Measurements from ENCODE around the gene ADCY2.

ADCY2 gene

GRCh38 chr5:7372399-7372798 is 23.5 kb upstream of the ADCY2 start:
- Histone ChIP-seq H3K4me3 (replicated peaks; ENCODE audit: insufficient read depth, low read length) (no peak overlapping the region), H3K27ac (replicated peaks) (no peak overlapping the region), H3K27me3 (ENCODE audit: insufficient read depth, poor library complexity, severe bottlenecking) (no peaks in the 10 kb centered on the region)
- TF ChIP-seq CTCF (IDR thresholded peaks at IDR 0.05; ENCODE audit: insufficient read depth, low read length) (no peak), POLR2AphosphoS5 (IDR thresholded peaks at IDR 0.05; ENCODE audit: low read depth) (no peak), GABPA (IDR thresholded peaks at IDR 0.05; ENCODE audit: low read depth) (no peak), SPI1 (IDR thresholded peaks at IDR 0.05; ENCODE audit: borderline replicate concordance, low read depth) (no peak), REST (IDR thresholded peaks at IDR 0.05; ENCODE audit: insufficient replicate concordance, low read depth) (no peak)
- DNase-seq (ENCODE audit: low read depth in 1 of 2, low spot score in 1 of 2), result no peak

- Histone ChIP-seq H3K27ac (replicated peaks) (no peak overlapping the region), H3K27me3 (ENCODE audit: insufficient read depth, poor library complexity, severe bottlenecking) (no peaks in the 10 kb centered on the region), H3K4me3 (replicated peaks; ENCODE audit: insufficient read depth, low read length) (no peak overlapping the region)
- DNase-seq (ENCODE audit: low read depth in 1 of 2, low spot score in 1 of 2), result no peak
- TF ChIP-seq GABPA (IDR thresholded peaks at IDR 0.05; ENCODE audit: low read depth), result no peak
- TF ChIP-seq REST (IDR thresholded peaks at IDR 0.05; ENCODE audit: insufficient replicate concordance, low read depth), result no peak
- TF ChIP-seq CTCF (IDR thresholded peaks at IDR 0.05; ENCODE audit: insufficient read depth, low read length), result no peak
- TF ChIP-seq POLR2AphosphoS5 (IDR thresholded peaks at IDR 0.05; ENCODE audit: low read depth), result no peak
- TF ChIP-seq SPI1 (IDR thresholded peaks at IDR 0.05; ENCODE audit: borderline replicate concordance, low read depth), result no peak
Observed at GRCh38 chr5:7374186-7374585, 21.8 kb upstream of the ADCY2 start.

GRCh38 chr5:7375457-7375856 is 20.5 kb upstream of the ADCY2 start:
- TF ChIP-seq REST (IDR thresholded peaks at IDR 0.05; ENCODE audit: insufficient replicate concordance, low read depth) (no peak), GABPA (IDR thresholded peaks at IDR 0.05; ENCODE audit: low read depth) (no peak), CTCF (IDR thresholded peaks at IDR 0.05; ENCODE audit: insufficient read depth, low read length) (no peak), SPI1 (IDR thresholded peaks at IDR 0.05; ENCODE audit: borderline replicate concordance, low read depth) (no peak), POLR2AphosphoS5 (IDR thresholded peaks at IDR 0.05; ENCODE audit: low read depth) (no peak)
- Histone ChIP-seq H3K27me3 (ENCODE audit: insufficient read depth, poor library complexity, severe bottlenecking) (no peaks in the 10 kb centered on the region), H3K27ac (replicated peaks) (no peak overlapping the region), H3K4me3 (replicated peaks; ENCODE audit: insufficient read depth, low read length) (no peak overlapping the region)
- no peak for DNase-seq (ENCODE audit: low read depth in 1 of 2, low spot score in 1 of 2)

All from HL-60 (cell line).